GM23338 (cell line): ENCODE results near the gene CCL18. TPM values are rescaled to one million over a fixed set of nuclear protein-coding genes. Genes with fewer than 3 reads are reported as not detected.

ENCODE experiments used
- ATAC-seq: fragments of 200-7000 bp; cut with Tn5 transposase; 3 replicates; pipeline ENCODE4 v1.9.1; 2020
- DNase-seq: peaks from one replicate; pipeline ENCODE4 v3.0.0-alpha.2; 2015; ENCODE audit warnings: low spot score
- H2AFZ ChIP-seq: fragments of 200-600 bp; sonication (generic); 2 replicates; pipeline ENCODE4 v1.8.0; 2016; ENCODE audit warnings: antibody characterized with exemption, mild to moderate bottlenecking, moderate library complexity
- H3F3A ChIP-seq: fragments of 200-600 bp; sonication (generic); replicated peaks from 2 replicates; pipeline ENCODE4 v1.8.0; 2017; ENCODE audit warnings: antibody characterized with exemption, mixed run types, low read depth
- H3K27ac ChIP-seq: fragments of 200-600 bp; sonication (generic); 2 replicates; pipeline ENCODE4 v1.6.1; 2016; ENCODE audit warnings: low read depth
- H3K27me3 ChIP-seq: fragments of 200-600 bp; sonication (generic); 2 replicates; pipeline ENCODE4 v1.8.0; 2016; ENCODE audit warnings: mild to moderate bottlenecking, mixed run types, moderate library complexity; ENCODE audit not compliant: insufficient read depth
- H3K36me3 ChIP-seq: fragments of 200-600 bp; sonication (generic); 2 replicates; pipeline ENCODE4 v1.8.0; 2016; ENCODE audit warnings: mild to moderate bottlenecking; ENCODE audit not compliant: insufficient read depth
- H3K4me1 ChIP-seq: fragments of 200-600 bp; sonication (generic); 2 replicates; pipeline ENCODE4 v1.8.0; 2016; ENCODE audit warnings: mild to moderate bottlenecking, moderate library complexity; ENCODE audit not compliant: insufficient read depth
- H3K4me2 ChIP-seq: fragments of 200-600 bp; sonication (generic); 2 replicates; pipeline ENCODE4 v1.7.1; 2017; ENCODE audit warnings: mixed run types
- H3K4me3 ChIP-seq: fragments of 200-600 bp; sonication (generic); 2 replicates; pipeline ENCODE4 v1.6.1; 2016; ENCODE audit warnings: mixed run types
- H3K79me2 ChIP-seq: fragments of 200-600 bp; sonication (generic); replicated peaks from 2 replicates; pipeline ENCODE4 v1.8.0; 2017; ENCODE audit warnings: mild to moderate bottlenecking; ENCODE audit not compliant: insufficient read depth
- H3K9me2 ChIP-seq: fragments of 200-600 bp; sonication (generic); 2 replicates; pipeline ENCODE4 v1.8.0; 2017; ENCODE audit not compliant: insufficient read depth
- H4K20me1 ChIP-seq: fragments of 200-600 bp; sonication (generic); replicated peaks from 2 replicates; pipeline ENCODE4 v1.8.0; 2017; ENCODE audit warnings: mild to moderate bottlenecking; ENCODE audit not compliant: insufficient read depth
- H3K27ac Mint-ChIP-seq: 2 replicates; pipeline ENCODE4 v1.8.0; 2020; ENCODE audit warnings: inconsistent platforms, mild to moderate bottlenecking, moderate library complexity, mixed read lengths
- H3K27me3 Mint-ChIP-seq: 3 replicates; pipeline ENCODE4 v1.8.0; 2022; ENCODE audit warnings: low read depth, mild to moderate bottlenecking, moderate library complexity, mixed read lengths, inconsistent platforms; ENCODE audit not compliant: insufficient read depth, poor library complexity
- H3K36me3 Mint-ChIP-seq: 3 replicates; pipeline ENCODE4 v1.8.0; 2021; ENCODE audit warnings: low read depth, mild to moderate bottlenecking, inconsistent platforms, moderate library complexity, mixed read lengths
- H3K4me1 Mint-ChIP-seq: 3 replicates; pipeline ENCODE4 v1.8.0; 2020; ENCODE audit warnings: mild to moderate bottlenecking, inconsistent platforms, mixed read lengths
- H3K4me3 Mint-ChIP-seq: 3 replicates; pipeline ENCODE4 v1.8.0; 2021; ENCODE audit warnings: moderate library complexity, mild to moderate bottlenecking, inconsistent platforms, mixed read lengths
- H3K9me3 Mint-ChIP-seq: 3 replicates; pipeline ENCODE4 v1.8.0; 2020; ENCODE audit warnings: moderate library complexity, mild to moderate bottlenecking, inconsistent platforms, mixed read lengths
- CREB1 ChIP-seq: fragments of 250-450 bp; sonication (Bioruptor Pico); IDR thresholded peaks from 2 replicates; pipeline ENCODE4 v1.5.0; 2020; ENCODE audit warnings: low read depth, mild to moderate bottlenecking, moderate library complexity
- EZH2 ChIP-seq: fragments of 200-600 bp; sonication (generic); IDR thresholded peaks from one replicate; pipeline ENCODE4 v1.8.0; 2017; ENCODE audit warnings: antibody characterized with exemption, mild to moderate bottlenecking, low read depth; ENCODE audit not compliant: unreplicated experiment
- EZH2phosphoT487 ChIP-seq: fragments of 200-600 bp; sonication (generic); IDR thresholded peaks from one replicate; pipeline ENCODE4 v1.8.1; 2018; ENCODE audit warnings: antibody characterized with exemption; ENCODE audit not compliant: unreplicated experiment
- JUNB ChIP-seq: IDR thresholded peaks from one replicate; pipeline ENCODE4 v1.6.1; 2016; ENCODE audit warnings: antibody characterized with exemption; ENCODE audit not compliant: unreplicated experiment
- NANOG ChIP-seq: IDR thresholded peaks from 2 replicates; pipeline ENCODE4 v1.6.1; 2016; ENCODE audit warnings: antibody characterized with exemption, borderline replicate concordance
- POLR2AphosphoS5 ChIP-seq: IDR thresholded peaks from 2 replicates; pipeline ENCODE4 v1.6.1; 2016; ENCODE audit warnings: antibody characterized with exemption, low read depth
- STAT1 ChIP-seq: IDR thresholded peaks from one replicate; pipeline ENCODE4 v1.6.1; 2016; ENCODE audit warnings: antibody characterized with exemption; ENCODE audit not compliant: unreplicated experiment
- ZNF114 ChIP-seq: fragments of 250-450 bp; sonication (Bioruptor Pico); IDR thresholded peaks from 2 replicates; pipeline ENCODE4 v1.5.0; 2020; ENCODE audit warnings: mild to moderate bottlenecking, moderate library complexity
- ZNF331 ChIP-seq: fragments of 250-450 bp; sonication (Bioruptor Pico); IDR thresholded peaks from 2 replicates; pipeline ENCODE4 v1.5.0; 2020; ENCODE audit warnings: low read depth, mild to moderate bottlenecking, moderate library complexity
- polyA plus RNA-seq: library from polyadenylated mRNA; unstranded; fragments of >200 nt; fragmentation: Nextera tagmentation; extraction: Ambion mirVana; gene quantifications from 2 replicates; pipeline ENCODE4 v1.2.1, GENCODE V29; 2016
- total RNA-seq: library from RNA; depleted of rRNA; stranded (reverse); fragments of >200 nt; shearing (Covaris generic); gene quantifications from 2 replicates; pipeline ENCODE4 v1.2.3, GENCODE V29; 2014
- TF ChIP-seq, protein P1 (sequence below): IDR thresholded peaks from 2 replicates; pipeline ENCODE4 v1.6.1; 2016; ENCODE audit warnings: antibody characterized with exemption
- TF ChIP-seq, protein P2 (sequence below): fragments of 250-450 bp; sonication (Bioruptor Pico); IDR thresholded peaks from 2 replicates; pipeline ENCODE4 v1.5.0; 2020; ENCODE audit warnings: mild to moderate bottlenecking, moderate library complexity
- TF ChIP-seq, protein P3 (sequence below): IDR thresholded peaks from one replicate; pipeline ENCODE4 v1.6.1; 2018; ENCODE audit warnings: antibody characterized with exemption; ENCODE audit not compliant: unreplicated experiment
- TF ChIP-seq, protein P4 (sequence below), 2 experiments: fragments of 200-600 bp in 1 of 2; sonication (generic) in 1 of 2; conservative IDR thresholded peaks; 2 replicates each; pipeline versions ENCODE4 v1.5.1 to v1.6.1; 2016 to 2017; ENCODE audit warnings: antibody characterized with exemption in 2 of 2, low read depth in 2 of 2, mild to moderate bottlenecking in 2 of 2, moderate library complexity in 1 of 2

Gene CCL18
- total and polyA plus RNA-seq, 2 experiments from 2014 or later: not detected

DNA sequence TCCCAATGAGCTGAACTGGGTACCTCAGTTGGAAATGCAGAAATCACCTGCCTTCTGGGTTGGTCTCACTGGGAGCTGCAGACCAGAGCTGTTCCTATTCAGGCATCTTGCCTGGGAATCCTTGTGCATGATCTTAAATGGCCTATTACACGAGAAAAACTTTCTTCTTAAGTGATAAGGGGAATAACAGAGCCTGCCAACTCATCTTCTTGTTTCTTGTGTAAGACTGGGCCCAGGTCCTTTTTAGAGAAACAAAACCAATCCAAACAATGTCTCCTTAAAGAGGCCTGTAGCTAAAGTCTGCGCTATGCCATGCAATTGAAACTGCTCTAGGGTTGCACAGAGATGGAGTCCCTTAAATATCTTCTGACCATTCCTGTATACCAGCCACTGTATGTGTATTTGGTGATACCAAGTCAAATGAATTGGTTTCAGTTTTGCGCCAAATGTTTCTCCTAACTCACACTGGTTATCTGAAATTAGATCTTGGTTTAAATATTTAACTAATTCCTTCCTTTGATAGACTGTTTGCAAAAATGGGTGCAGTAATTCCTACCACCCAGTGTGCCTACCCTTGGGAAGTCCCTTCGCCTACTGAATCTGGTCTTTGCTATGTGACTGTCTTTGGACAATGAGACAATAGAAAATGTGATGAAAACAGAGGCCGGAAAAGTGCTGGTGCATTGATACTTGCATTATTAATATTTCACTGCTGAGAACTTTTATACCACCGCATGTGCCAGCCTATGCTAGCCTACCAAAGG lies 39.8 kb upstream of the CCL18 start:
- DNase-seq (no peak), ATAC-seq (no peak)
- Histone ChIP-seq H3K79me2 (no peaks in the 10 kb centered on the region), H3K4me1 (no peaks in the 10 kb centered on the region), H3K4me2 (no peak overlapping the region), H3F3A (no peaks in the 10 kb centered on the region), H3K27me3 (no peaks in the 10 kb centered on the region), H3K4me3 (no peak overlapping the region), H4K20me1 (no peaks in the 10 kb centered on the region), H3K36me3 (no peaks in the 10 kb centered on the region), H3K27ac (no peak overlapping the region), H3K9me2 (peaks cover 5% of the 10 kb centered on the region; the same call in 1 of the 2 replicates), H2AFZ (no peak overlapping the region)
- Mint-ChIP-seq H3K36me3 (no peaks in the 10 kb centered on the region; the same call in 1 of the 3 replicates), H3K27me3 (peaks cover 6% of the 10 kb centered on the region), H3K9me3 (0 out of 3 replicates have a peak, but pooled peaks cover 9% of the 10 kb centered on the region), H3K27ac (no peak overlapping the region), H3K4me1 (no peaks in the 10 kb centered on the region), H3K4me3 (no peak overlapping the region)
- TF ChIP-seq ZNF331 (CRISPR knock-in tag): no peak
- no peak for TF ChIP-seq POLR2AphosphoS5
- no peak for TF ChIP-seq CREB1
- TF ChIP-seq, protein P1, sequence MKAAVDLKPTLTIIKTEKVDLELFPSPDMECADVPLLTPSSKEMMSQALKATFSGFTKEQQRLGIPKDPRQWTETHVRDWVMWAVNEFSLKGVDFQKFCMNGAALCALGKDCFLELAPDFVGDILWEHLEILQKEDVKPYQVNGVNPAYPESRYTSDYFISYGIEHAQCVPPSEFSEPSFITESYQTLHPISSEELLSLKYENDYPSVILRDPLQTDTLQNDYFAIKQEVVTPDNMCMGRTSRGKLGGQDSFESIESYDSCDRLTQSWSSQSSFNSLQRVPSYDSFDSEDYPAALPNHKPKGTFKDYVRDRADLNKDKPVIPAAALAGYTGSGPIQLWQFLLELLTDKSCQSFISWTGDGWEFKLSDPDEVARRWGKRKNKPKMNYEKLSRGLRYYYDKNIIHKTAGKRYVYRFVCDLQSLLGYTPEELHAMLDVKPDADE: no peak
- no peak for TF ChIP-seq STAT1
- no peak for TF ChIP-seq EZH2phosphoT487
- TF ChIP-seq, protein P2, sequence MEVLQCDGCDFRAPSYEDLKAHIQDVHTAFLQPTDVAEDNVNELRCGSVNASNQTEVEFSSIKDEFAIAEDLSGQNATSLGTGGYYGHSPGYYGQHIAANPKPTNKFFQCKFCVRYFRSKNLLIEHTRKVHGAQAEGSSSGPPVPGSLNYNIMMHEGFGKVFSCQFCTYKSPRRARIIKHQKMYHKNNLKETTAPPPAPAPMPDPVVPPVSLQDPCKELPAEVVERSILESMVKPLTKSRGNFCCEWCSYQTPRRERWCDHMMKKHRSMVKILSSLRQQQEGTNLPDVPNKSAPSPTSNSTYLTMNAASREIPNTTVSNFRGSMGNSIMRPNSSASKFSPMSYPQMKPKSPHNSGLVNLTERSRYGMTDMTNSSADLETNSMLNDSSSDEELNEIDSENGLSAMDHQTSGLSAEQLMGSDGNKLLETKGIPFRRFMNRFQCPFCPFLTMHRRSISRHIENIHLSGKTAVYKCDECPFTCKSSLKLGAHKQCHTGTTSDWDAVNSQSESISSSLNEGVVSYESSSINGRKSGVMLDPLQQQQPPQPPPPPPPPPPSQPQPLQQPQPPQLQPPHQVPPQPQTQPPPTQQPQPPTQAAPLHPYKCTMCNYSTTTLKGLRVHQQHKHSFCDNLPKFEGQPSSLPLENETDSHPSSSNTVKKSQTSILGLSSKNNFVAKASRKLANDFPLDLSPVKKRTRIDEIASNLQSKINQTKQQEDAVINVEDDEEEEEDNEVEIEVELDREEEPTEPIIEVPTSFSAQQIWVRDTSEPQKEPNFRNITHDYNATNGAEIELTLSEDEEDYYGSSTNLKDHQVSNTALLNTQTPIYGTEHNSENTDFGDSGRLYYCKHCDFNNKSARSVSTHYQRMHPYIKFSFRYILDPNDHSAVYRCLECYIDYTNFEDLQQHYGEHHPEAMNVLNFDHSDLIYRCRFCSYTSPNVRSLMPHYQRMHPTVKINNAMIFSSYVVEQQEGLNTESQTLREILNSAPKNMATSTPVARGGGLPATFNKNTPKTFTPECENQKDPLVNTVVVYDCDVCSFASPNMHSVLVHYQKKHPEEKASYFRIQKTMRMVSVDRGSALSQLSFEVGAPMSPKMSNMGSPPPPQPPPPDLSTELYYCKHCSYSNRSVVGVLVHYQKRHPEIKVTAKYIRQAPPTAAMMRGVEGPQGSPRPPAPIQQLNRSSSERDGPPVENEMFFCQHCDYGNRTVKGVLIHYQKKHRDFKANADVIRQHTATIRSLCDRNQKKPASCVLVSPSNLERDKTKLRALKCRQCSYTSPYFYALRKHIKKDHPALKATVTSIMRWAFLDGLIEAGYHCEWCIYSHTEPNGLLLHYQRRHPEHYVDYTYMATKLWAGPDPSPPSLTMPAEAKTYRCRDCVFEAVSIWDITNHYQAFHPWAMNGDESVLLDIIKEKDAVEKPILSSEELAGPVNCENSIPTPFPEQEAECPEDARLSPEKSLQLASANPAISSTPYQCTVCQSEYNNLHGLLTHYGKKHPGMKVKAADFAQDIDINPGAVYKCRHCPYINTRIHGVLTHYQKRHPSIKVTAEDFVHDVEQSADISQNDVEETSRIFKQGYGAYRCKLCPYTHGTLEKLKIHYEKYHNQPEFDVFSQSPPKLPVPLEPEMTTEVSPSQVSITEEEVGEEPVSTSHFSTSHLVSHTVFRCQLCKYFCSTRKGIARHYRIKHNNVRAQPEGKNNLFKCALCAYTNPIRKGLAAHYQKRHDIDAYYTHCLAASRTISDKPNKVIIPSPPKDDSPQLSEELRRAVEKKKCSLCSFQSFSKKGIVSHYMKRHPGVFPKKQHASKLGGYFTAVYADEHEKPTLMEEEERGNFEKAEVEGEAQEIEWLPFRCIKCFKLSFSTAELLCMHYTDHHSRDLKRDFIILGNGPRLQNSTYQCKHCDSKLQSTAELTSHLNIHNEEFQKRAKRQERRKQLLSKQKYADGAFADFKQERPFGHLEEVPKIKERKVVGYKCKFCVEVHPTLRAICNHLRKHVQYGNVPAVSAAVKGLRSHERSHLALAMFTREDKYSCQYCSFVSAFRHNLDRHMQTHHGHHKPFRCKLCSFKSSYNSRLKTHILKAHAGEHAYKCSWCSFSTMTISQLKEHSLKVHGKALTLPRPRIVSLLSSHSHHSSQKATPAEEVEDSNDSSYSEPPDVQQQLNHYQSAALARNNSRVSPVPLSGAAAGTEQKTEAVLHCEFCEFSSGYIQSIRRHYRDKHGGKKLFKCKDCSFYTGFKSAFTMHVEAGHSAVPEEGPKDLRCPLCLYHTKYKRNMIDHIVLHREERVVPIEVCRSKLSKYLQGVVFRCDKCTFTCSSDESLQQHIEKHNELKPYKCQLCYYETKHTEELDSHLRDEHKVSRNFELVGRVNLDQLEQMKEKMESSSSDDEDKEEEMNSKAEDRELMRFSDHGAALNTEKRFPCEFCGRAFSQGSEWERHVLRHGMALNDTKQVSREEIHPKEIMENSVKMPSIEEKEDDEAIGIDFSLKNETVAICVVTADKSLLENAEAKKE: no peak
- TF ChIP-seq, protein P3, sequence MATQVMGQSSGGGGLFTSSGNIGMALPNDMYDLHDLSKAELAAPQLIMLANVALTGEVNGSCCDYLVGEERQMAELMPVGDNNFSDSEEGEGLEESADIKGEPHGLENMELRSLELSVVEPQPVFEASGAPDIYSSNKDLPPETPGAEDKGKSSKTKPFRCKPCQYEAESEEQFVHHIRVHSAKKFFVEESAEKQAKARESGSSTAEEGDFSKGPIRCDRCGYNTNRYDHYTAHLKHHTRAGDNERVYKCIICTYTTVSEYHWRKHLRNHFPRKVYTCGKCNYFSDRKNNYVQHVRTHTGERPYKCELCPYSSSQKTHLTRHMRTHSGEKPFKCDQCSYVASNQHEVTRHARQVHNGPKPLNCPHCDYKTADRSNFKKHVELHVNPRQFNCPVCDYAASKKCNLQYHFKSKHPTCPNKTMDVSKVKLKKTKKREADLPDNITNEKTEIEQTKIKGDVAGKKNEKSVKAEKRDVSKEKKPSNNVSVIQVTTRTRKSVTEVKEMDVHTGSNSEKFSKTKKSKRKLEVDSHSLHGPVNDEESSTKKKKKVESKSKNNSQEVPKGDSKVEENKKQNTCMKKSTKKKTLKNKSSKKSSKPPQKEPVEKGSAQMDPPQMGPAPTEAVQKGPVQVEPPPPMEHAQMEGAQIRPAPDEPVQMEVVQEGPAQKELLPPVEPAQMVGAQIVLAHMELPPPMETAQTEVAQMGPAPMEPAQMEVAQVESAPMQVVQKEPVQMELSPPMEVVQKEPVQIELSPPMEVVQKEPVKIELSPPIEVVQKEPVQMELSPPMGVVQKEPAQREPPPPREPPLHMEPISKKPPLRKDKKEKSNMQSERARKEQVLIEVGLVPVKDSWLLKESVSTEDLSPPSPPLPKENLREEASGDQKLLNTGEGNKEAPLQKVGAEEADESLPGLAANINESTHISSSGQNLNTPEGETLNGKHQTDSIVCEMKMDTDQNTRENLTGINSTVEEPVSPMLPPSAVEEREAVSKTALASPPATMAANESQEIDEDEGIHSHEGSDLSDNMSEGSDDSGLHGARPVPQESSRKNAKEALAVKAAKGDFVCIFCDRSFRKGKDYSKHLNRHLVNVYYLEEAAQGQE: no peak
- no peak for TF ChIP-seq JUNB
- no peak for TF ChIP-seq EZH2
- TF ChIP-seq NANOG: no peak
- TF ChIP-seq ZNF114 (CRISPR knock-in tag): no peak
- TF ChIP-seq, protein P4, sequence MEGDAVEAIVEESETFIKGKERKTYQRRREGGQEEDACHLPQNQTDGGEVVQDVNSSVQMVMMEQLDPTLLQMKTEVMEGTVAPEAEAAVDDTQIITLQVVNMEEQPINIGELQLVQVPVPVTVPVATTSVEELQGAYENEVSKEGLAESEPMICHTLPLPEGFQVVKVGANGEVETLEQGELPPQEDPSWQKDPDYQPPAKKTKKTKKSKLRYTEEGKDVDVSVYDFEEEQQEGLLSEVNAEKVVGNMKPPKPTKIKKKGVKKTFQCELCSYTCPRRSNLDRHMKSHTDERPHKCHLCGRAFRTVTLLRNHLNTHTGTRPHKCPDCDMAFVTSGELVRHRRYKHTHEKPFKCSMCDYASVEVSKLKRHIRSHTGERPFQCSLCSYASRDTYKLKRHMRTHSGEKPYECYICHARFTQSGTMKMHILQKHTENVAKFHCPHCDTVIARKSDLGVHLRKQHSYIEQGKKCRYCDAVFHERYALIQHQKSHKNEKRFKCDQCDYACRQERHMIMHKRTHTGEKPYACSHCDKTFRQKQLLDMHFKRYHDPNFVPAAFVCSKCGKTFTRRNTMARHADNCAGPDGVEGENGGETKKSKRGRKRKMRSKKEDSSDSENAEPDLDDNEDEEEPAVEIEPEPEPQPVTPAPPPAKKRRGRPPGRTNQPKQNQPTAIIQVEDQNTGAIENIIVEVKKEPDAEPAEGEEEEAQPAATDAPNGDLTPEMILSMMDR (conservative IDR thresholded peaks at IDR 0.05; ENCODE audit: low read depth in 2 of 2): no peak
